ENCODE results near the gene RNF224. TPM values are rescaled to one million over a fixed set of nuclear protein-coding genes. Genes with fewer than 3 reads are reported as not detected.

The RNF224 gene
- under 1 TPM in 1 of 4 donors, not detected in 3; 0.19 TPM for total RNA-seq

DNA sequence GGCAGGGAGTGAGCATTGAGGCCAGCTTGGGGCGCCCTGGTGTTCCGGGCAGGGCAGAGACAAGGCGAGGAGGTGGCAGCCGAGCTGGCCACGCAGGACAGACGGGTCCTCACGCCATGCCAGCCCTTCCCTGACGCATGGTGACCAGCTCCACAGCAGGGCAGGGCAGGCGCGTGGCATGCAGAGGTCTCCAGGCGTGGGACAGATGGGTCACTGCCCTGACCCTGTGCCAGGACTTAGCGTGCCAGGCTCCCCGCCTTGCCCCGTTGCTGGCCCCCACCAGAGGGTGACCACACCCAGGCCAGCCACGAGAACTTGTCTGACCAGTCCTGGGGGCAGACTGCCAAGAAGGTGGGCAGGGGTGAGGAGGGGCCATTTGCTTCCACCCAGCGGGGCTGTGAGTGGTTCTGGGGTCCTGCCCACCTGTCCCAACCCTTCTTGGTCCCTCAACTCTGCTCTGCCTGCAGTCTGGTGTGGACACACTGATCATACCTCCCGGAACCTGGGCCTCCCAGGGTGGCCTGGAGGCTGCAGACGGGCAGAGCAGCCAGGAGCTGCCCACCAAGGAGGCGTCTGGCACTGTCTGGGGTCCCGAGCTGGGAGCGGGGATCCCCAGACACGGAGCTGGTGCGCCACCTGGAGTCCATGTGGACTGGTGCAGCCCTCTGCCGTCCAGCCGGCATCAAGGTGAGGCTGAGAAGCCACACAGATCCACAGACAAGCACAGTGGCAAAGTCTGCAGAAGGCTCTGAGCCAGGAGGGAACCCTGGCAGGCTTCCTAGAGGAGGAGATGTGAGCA lies at the start of gene RNF224:
Gene RNF224 (plus strand): TSS at position 449 of the 799 bp plus-strand sequence. CDS start 834 bp downstream, outside the sequence.
- peak; percentile 43 for DNase-seq (ENCODE audit: low spot score)
- ATAC-seq (ENCODE audit: low FRiP score): peak; percentile 52
- TF ChIP-seq, protein P1, sequence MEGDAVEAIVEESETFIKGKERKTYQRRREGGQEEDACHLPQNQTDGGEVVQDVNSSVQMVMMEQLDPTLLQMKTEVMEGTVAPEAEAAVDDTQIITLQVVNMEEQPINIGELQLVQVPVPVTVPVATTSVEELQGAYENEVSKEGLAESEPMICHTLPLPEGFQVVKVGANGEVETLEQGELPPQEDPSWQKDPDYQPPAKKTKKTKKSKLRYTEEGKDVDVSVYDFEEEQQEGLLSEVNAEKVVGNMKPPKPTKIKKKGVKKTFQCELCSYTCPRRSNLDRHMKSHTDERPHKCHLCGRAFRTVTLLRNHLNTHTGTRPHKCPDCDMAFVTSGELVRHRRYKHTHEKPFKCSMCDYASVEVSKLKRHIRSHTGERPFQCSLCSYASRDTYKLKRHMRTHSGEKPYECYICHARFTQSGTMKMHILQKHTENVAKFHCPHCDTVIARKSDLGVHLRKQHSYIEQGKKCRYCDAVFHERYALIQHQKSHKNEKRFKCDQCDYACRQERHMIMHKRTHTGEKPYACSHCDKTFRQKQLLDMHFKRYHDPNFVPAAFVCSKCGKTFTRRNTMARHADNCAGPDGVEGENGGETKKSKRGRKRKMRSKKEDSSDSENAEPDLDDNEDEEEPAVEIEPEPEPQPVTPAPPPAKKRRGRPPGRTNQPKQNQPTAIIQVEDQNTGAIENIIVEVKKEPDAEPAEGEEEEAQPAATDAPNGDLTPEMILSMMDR (IDR thresholded peaks at IDR 0.05): peak in 2 of 3 donors; percentile 57

DNA sequence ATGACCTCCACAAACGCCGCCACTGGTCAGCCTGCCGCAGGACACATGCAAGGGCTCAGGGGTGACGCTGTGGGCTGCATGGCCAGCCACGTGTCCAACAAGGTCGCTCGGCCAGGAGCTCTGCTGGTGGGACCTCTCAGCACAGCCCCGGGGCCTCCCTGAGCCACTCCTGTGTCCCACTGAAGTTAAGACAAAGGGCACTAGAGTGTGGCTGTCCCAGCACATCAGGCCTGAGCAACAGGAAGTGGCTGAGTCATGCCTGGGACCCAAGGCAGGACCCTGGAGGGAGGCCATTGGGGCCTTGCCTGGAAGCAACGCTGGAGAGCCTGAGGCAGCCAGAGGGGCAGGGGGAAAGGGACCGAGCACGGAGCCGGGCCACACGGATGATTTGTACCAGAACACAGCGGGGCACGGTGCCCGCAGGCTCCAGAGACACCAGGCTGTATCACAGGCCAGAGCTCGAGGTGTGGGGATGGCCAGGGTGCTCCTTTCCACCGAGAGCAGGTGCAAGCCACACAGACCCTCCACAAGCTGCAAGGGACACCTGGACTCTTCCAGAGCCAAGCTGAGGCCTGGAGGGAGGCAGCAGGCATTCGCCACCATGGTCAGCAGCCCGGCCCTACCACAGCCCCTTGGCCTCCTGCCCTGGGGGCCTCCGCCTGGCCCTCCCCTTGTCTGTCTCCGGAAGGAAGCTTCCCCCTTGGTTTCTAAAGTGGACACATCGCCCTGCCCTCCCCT lies 48.9 kb upstream of the RNF224 start:
- TF ChIP-seq, protein P1 (IDR thresholded peaks at IDR 0.05): no peak
- ATAC-seq (ENCODE audit: low FRiP score) (no peak), DNase-seq (ENCODE audit: low spot score) (no peak)

DNA sequence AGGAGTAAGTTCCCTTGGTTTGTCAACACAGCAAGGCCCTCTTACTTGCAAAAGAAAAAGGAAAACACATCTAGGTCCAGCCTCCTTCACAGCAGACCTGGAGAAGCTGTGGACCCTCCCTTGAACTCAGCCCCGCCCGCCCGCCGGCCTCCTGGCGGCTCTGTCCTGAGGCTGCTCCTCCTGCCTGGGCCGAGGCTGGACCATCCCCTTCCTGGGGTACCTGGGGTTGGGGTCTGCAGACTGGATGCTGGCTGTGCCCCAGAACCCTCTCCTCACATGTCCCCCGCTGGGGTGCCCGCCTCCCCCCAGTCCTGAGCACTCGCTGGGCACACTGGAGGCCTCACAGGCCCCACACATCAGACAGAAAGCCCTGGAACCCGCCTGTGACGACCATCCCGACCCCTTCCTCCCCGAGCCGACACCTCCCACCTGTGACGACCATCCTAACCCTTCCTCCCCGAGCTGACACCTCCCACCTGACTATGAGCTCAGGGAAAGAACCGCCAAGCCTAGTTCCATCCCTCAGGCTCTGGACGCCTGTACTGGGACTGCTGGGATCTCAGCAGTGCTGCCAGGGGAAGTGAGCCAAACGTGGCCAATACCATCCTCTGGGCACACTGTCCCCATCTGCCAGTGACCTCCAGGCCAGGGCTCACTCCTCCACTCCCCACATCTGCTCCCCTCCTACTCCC lies 48.2 kb upstream of the RNF224 start:
- ATAC-seq (ENCODE audit: low FRiP score): no peak
- TF ChIP-seq, protein P1 (IDR thresholded peaks at IDR 0.05): no peak

DNA sequence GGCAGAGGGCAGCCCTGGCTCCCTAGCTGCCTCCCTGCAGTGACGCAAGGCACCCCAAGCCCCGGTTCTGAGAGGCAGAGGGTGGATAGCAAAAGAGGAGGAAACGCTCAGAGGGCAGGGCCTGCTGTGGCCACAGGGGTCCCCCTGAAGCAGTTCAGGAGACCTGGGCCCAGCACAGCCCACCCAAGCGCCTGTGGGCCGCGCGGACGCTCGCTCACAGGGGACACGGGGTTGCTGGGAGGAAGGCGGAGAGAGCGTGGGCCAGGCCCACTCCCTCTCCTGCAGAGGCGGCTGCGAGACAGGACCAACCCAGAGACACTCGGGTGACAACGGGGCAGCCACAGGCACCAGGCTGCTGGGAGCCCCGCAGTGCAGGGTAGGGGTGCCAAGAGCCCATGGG lies 47.5 kb upstream of the RNF224 start:
- TF ChIP-seq, protein P1 (IDR thresholded peaks at IDR 0.05): no peak

More for the DNA sequence above, 48.2 kb upstream of the RNF224 start:
- no peak for DNase-seq (ENCODE audit: low spot score)

DNA sequence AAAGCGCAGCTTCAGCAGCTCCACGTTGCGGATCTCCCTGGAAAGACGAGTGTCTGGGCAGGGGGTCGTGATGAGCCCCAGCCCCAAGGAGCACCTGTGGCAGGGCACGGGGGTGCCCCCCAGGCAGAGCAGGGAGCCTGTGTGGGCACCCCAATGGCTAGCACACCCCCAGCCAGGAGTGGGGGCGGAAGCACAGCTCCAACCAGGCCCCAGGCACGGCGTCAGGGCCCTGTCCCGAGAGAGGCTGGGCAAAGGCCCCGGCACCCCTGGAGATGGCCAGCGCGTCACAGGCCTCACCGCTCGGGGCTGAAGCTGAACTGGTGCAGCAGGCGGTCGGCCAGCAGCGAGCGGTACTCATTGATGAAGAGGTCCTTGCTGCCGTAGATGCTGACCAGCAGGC lies 46.8 kb upstream of the RNF224 start:
- no peak for DNase-seq (ENCODE audit: low spot score)
- ATAC-seq (ENCODE audit: low FRiP score): no peak
- TF ChIP-seq, protein P1 (IDR thresholded peaks at IDR 0.05): no peak

More for the DNA sequence above, 47.5 kb upstream of the RNF224 start:
- ATAC-seq (ENCODE audit: low FRiP score) (no peak), DNase-seq (ENCODE audit: low spot score) (no peak)

DNA sequence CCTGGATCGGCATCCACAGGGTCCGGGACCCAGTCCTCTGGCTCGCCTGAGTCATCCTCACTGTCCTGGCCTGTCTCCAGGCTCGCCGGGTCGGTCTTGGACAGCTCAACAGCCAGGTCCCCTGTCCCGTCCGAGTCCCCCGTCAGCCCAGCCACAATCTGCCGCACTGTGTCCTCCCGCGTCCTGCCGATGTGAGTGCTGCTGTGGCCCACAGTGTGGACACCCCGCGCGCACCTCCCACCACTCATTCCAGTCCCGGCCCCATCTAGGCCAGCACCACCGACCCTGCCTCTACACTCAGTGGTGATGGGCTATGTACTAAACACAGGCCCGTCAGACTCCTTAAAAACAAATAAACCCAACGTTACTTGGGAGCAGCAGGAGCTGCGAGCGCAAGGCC lies 45.6 kb upstream of the RNF224 start:
- no peak for DNase-seq (ENCODE audit: low spot score)
- TF ChIP-seq, protein P1 (IDR thresholded peaks at IDR 0.05): no peak
- ATAC-seq (ENCODE audit: low FRiP score): no peak

Measured in omental fat pad (tissue), 4 donors.